Calu3 (cell line): ENCODE measurements around the gene HOXB4. TPM values are rescaled to one million over a fixed set of nuclear protein-coding genes. Genes with fewer than 3 reads are reported as not detected.

Experiments used
- BruUV-seq: library from RNA; stranded (reverse); fragments of 400-500 nt; replicated peaks from 2 replicates; lab custom pipeline; 2021; lab: Mats Ljungman, UMichigan
- CTCF ChIA-PET: fragments of 300-600 bp; sonication (Branson Sonifier 250); formaldehyde crosslinking; loops from one replicate; lab custom pipeline; 2022; ENCODE audit warnings: antibody characterized with exemption; lab: Charles Lee
- DNase-seq: peaks from one replicate; pipeline ENCODE4 v3.0.0; 2022
- H3K27ac Mint-ChIP-seq: one replicate; pipeline ENCODE4 v1.8.0; 2022; ENCODE audit warnings: mixed read lengths; ENCODE audit not compliant: unreplicated experiment
- H3K27me3 Mint-ChIP-seq: one replicate; pipeline ENCODE4 v1.8.0; 2022; ENCODE audit warnings: mixed read lengths; ENCODE audit not compliant: unreplicated experiment
- H3K36me3 Mint-ChIP-seq: one replicate; pipeline ENCODE4 v1.8.0; 2022; ENCODE audit warnings: mild to moderate bottlenecking, moderate library complexity, mixed read lengths; ENCODE audit not compliant: insufficient read depth, unreplicated experiment
- H3K4me1 Mint-ChIP-seq: one replicate; pipeline ENCODE4 v1.8.0; 2022; ENCODE audit warnings: mild to moderate bottlenecking, low read depth, mixed read lengths; ENCODE audit not compliant: unreplicated experiment
- H3K4me3 Mint-ChIP-seq: one replicate; pipeline ENCODE4 v1.8.0; 2022; ENCODE audit warnings: mild to moderate bottlenecking, low read depth, moderate library complexity, mixed read lengths; ENCODE audit not compliant: unreplicated experiment
- H3K9me3 Mint-ChIP-seq: one replicate; pipeline ENCODE4 v1.8.0; 2022; ENCODE audit warnings: low read depth, mixed read lengths; ENCODE audit not compliant: unreplicated experiment
- CTCF ChIP-seq: fragments of 200-600 bp; IDR thresholded peaks from one replicate; pipeline ENCODE4 v1.8.0; 2022; ENCODE audit warnings: antibody characterized with exemption; ENCODE audit not compliant: unreplicated experiment
- intact Hi-C: fragments of 100-400 bp; cut with micrococcal nuclease; formaldehyde crosslinking; loops from one replicate; pipeline ENCODE4 v1.10.0; 2022; ENCODE audit not compliant: unreplicated experiment
- total RNA-seq: library from RNA; stranded (reverse); gene quantifications from 2 replicates; pipeline ENCODE4 v1.2.3, GENCODE V29; 2022

Gene HOXB4
- total RNA-seq, 1 experiment from 2014 or later: 28.0 TPM

- H3K4me1 Mint-ChIP-seq: peaks cover 53% of the 10 kb centered on the region
- H3K36me3 Mint-ChIP-seq: peaks cover 96% of the 10 kb centered on the region
- CTCF ChIA-PET: interaction anchor here (0.6 to 0.7 kb wide), 4 partner anchors 8 to 147 kb away, joined by 3 to 8 read pairs (median 4); no protein-coding TSS in a partner anchor
- H3K9me3 Mint-ChIP-seq: no peaks in the 10 kb centered on the region
- no peak for DNase-seq
- TF ChIP-seq CTCF: no peak
- no peak overlapping the region for H3K4me3 Mint-ChIP-seq
- no TSS peak for BruUV-seq
- intact Hi-C loops: loop anchor here (5.0 kb wide), 2 partner anchors 38 to 288 kb away; no protein-coding TSS in a partner anchor
- peaks cover 36% of the 10 kb centered on the region for H3K27me3 Mint-ChIP-seq
- H3K27ac Mint-ChIP-seq: peak overlapping the region; percentile 95
Measured at GRCh38 chr17:48579760-48580554, 1.8 kb upstream of the HOXB4 start.

DNA sequence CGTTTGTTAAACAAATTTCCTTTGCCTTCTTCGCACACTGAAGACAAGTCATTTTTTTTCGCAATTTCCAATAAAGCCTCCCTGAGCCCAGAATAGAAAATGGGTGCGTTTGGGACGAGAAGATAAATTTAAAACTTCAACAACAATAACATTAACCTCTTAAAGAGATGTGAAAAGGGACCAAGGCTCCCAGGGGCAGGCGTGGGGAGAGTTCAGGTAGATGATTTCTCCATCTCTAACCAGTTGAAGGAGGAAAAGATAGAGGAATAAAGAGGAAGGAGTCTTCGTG is 1.3 kb upstream of the HOXB4 start:
- BruUV-seq: no TSS peak
- Mint-ChIP-seq H3K4me3 (no peak overlapping the region), H3K27me3 (peaks cover 33% of the 10 kb centered on the region), H3K9me3 (no peaks in the 10 kb centered on the region), H3K4me1 (peaks cover 50% of the 10 kb centered on the region), H3K36me3 (peaks cover 96% of the 10 kb centered on the region), H3K27ac (peak overlapping the region; percentile 95)
- TF ChIP-seq CTCF: no peak
- no peak for DNase-seq
- intact Hi-C loops: loop anchor here (5.0 kb wide), 2 partner anchors 37 to 287 kb away; no protein-coding TSS in a partner anchor
- CTCF ChIA-PET: interaction anchor here (0.7 to 1.5 kb wide), 4 partner anchors 13 to 147 kb away, joined by 3 to 8 read pairs (median 4); no protein-coding TSS in a partner anchor

- intact Hi-C loops: loop anchor here (5.0 kb wide), 2 partner anchors 37 to 287 kb away; no protein-coding TSS in a partner anchor
- CTCF ChIA-PET: interaction anchor here (1.0 to 1.5 kb wide), 2 partner anchors 12 to 18 kb away, joined by 4 read pairs; no protein-coding TSS in a partner anchor
- H3K9me3 Mint-ChIP-seq: no peaks in the 10 kb centered on the region
- H3K27ac Mint-ChIP-seq: peak overlapping the region; percentile 95
- DNase-seq: no peak
- BruUV-seq: TSS peak; percentile 46
- H3K4me1 Mint-ChIP-seq: peaks cover 50% of the 10 kb centered on the region
- no peak overlapping the region for H3K4me3 Mint-ChIP-seq
- TF ChIP-seq CTCF: no peak
- peaks cover 96% of the 10 kb centered on the region for H3K36me3 Mint-ChIP-seq
- H3K27me3 Mint-ChIP-seq: peaks cover 28% of the 10 kb centered on the region
Measured at GRCh38 chr17:48578616-48579470, 693 bp upstream of the HOXB4 start.

DNA sequence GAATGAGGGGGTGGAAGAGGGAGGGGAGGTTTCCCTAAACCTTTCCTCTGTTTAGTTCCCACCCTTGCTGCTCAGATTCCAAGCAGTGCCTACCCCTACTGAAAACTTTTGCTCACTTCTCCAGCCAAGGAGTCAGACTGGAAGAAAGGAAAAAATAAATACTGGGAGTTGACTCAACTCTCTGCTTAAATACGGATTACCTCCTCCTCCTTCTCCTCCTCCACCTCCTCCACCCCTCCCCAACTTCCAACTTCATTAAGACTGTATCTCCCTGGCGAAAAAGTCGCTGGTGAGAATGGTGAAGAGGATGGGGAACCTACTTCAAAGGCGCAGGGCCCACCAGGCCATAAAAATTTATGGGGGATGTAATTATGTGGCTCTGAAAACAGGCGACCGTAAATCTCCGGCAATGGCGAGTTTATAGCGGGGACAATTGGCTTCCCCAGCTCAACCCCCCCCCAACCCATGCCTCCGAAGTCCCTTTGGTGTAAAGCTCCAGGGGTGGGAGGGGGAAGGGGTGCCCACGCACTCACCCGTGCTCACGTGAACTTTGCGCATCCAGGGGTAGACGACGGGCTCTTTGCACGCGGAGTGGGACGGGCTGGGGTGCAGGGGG is 712 bp downstream of the HOXB4 start:
- no peak for TF ChIP-seq CTCF
- no peak overlapping the region for H3K4me3 Mint-ChIP-seq
- H3K9me3 Mint-ChIP-seq: no peaks in the 10 kb centered on the region
- DNase-seq: no peak
- H3K36me3 Mint-ChIP-seq: peaks cover 100% of the 10 kb centered on the region
- CTCF ChIA-PET: no interaction called here
- BruUV-seq: no TSS peak
- intact Hi-C loops: loop anchor here (5.0 kb wide), 2 partner anchors 35 to 285 kb away; no protein-coding TSS in a partner anchor
- peaks cover 49% of the 10 kb centered on the region for H3K4me1 Mint-ChIP-seq
- peaks cover 20% of the 10 kb centered on the region for H3K27me3 Mint-ChIP-seq
- H3K27ac Mint-ChIP-seq: peak overlapping the region; percentile 69
